Left cardiac atrium (tissue), 4 donors: ENCODE data around the gene PLXNB2. TPM values are rescaled to one million over a fixed set of nuclear protein-coding genes. Genes with fewer than 3 reads are reported as not detected.
"Not testable (repeated sequence)": the region's sequence is repeated elsewhere in the genome, so short reads cannot be mapped to it uniquely, and the experiment has no call there.

Source experiments
- ATAC-seq, 2 donors: fragments of 200-7000 bp; cut with Tn5 transposase; one replicate each; pipeline ENCODE4 v1.9.1; 2020; ENCODE audit warnings: mild to moderate bottlenecking in 2 of 2, moderate library complexity in 2 of 2
- DNase-seq: peaks from one replicate; pipeline ENCODE4 v3.0.0-alpha.2; 2020
- intact Hi-C, 2 donors: fragments of 100-400 bp; cut with DNase I; formaldehyde crosslinking; loops; one replicate each; pipeline versions ENCODE4 v1.14.1 to v1.15.1; 2022 to 2023
- total RNA-seq, 2 donors: library from RNA; stranded (reverse); fragmentation: NEBNext Ultra II Directional; extraction: Animal tissue kit (Norgen Biotek cat#: 25700); gene quantifications; one replicate each; pipeline ENCODE4 v1.2.1, GENCODE V29; 2021
- donor health status: DM: no; HTN: yes; CAD: no.
- donor health status: DM: no; HTN: yes; CAD: no; lungs with severe emphysema.
- donor health status: DM: yes; HTN: yes; CAD: no.
- donor health status: Dilated cardiomyopathy.

The PLXNB2 gene
- total RNA-seq, 2 donors from 2014 or later: 76.2 to 91.5 TPM

- DNase-seq: no peak
These were observed 21.2 kb downstream of the PLXNB2 start for GRCh38 chr22:50286275-50286674.

GRCh38 chr22:50285568-50286229 lies 21.7 kb downstream of the PLXNB2 start:
- intact Hi-C loops: no loop called here

More at GRCh38 chr22:50286275-50286674, 21.2 kb downstream of the PLXNB2 start:
- no peak for ATAC-seq
- intact Hi-C loops: no loop called here

GRCh38 chr22:50284479-50284878 lies 23.0 kb downstream of the PLXNB2 start:
- DNase-seq (no peak), ATAC-seq (no peak)
- intact Hi-C loops: no loop called here

More at GRCh38 chr22:50285568-50286229, 21.7 kb downstream of the PLXNB2 start:
- DNase-seq (no peak), ATAC-seq (no peak)

DNA sequence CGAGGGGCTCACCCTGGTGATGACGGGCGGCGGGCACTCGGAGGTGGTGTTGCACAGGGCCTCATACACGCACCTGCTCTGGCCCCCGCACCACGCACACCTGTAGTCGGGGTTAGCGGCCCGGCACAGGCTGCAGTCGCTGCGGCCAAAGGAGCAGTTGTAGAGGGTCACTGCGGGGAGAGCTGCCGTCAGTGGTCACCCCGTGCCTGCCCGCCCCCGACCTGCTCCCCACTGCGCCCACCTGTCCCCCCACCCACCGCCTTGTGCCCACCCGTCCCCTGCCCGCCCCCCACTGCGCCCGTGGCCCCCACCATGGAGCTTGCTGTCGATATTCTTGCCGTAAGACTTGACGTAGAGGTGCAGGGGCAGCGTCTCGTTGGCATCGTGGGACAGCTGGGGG lies 23.6 kb downstream of the PLXNB2 start:
- intact Hi-C loops: no loop called here

DNA sequence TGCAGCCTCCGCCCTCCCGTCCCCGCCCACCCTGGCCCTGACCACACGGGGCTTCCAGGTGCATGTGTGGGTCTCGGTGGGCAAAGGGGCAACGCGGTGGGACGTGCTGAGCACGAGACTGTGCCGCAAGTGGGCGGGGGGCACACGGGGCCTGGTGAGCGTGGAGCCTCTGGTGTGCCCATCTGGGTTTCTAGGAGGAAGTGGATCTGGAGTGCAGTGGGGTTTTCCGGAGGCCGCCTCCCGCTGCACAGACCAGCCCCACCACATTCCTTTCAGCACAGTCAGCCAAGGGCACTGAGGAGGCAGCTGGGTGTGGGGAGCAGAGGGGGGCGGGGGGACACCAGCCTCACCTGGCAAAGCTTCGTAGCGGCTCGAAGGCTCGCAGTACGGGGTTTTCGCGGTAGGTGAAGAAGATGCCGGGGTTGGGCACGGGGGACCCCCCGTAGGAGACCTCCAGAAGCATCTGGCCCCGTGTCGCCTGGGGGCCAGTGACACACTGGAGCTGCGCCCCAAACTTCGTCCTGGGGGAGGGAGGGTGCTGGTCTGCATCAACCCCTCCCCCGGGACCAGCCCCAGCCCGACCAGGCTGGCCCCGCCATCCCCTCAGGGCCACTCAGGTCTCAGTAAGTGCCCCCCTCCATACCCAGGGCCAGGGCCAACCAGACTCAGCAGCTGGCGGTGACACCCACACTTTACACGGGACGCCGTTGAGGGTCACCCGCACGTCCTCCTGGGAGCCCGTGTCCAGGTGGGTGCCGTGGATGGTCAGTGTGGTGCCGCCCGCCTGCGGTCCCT lies 24.9 kb downstream of the PLXNB2 start:
- ATAC-seq (peak; percentile 57 to 67), DNase-seq (no peak)
- intact Hi-C loops: no loop called here

More for the DNA sequence above, 23.6 kb downstream of the PLXNB2 start:
- ATAC-seq: no peak
- no peak for DNase-seq

DNA sequence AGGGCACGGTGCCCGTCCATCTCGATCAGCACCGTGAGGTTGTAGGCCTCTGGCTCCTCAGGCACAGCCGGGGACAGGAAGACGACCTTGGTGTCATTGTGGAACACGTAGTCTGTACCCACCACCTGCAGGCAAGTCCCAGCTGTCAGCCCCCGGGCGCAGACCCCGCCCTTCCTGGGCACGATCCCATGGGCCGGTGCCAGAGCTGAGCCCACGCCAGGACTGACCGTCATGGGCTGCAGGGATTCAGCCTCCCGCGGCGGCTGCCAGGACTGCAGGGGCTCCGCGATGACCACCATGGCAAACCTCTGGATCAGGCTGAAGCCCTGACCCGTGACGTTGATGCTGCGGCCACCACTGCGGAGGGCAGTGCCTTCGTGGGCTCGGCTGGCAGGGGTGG lies 25.5 kb downstream of the PLXNB2 start:
- DNase-seq (no peak), ATAC-seq (peak; percentile 64 to 69)
- intact Hi-C loops: no loop called here

GRCh38 chr22:50281384-50281760 lies 26.1 kb downstream of the PLXNB2 start:
- DNase-seq: no peak
- ATAC-seq: no peak
- intact Hi-C loops: no loop called here

GRCh38 chr22:50280708-50281383 lies 26.6 kb downstream of the PLXNB2 start:
- DNase-seq: no peak
- intact Hi-C loops: no loop called here
- no peak for ATAC-seq

GRCh38 chr22:50280022-50280707 lies 27.3 kb downstream of the PLXNB2 start:
- intact Hi-C loops: no loop called here
- no peak for ATAC-seq
- DNase-seq: no peak

DNA sequence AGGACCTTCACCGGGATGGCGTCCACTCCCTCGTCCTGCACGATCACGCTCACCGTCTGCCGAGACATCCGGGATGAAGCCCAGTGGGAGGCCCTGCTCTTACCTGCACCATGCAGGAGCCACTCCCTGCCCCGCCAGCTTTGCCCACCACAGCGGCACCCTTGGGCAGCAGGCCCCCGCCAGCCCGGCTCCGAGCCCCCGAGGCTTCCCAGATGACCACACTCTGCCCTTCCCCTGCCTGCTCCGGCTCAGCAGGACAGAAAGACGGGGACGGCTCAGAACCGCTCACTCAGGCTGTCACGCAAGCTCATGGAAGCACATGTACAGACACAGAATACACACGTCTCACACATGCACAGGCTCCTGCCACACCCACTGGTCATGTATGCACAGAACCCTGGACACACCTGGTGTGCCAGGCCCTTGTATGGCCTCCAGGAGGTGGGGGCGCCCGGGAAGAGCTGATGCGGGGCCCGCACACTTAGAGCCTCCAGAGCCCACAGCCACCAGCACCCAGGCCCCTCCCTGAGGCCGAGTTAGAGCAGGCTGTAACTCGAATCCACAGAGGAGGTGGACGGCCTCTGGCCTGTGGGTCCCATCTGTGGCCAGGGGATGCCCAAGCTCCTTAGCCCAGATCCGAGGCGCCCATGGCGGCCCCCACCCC lies 28.4 kb downstream of the PLXNB2 start:
- intact Hi-C loops: loop anchor here (5.0 kb wide), 2 partner anchors 48 to 63 kb away; partner anchors contain the start of genes DENND6B (in 1 of the 2) and PPP6R2 (in 1 of the 2)
- DNase-seq: no peak
- no peak for ATAC-seq

- DNase-seq (no peak), ATAC-seq (no peak)
- intact Hi-C loops: loop anchor here (5.0 kb wide), 2 partner anchors 49 to 64 kb away; partner anchors contain the start of genes DENND6B (in 1 of the 2) and PPP6R2 (in 1 of the 2)
These were observed 29.0 kb downstream of the PLXNB2 start for GRCh38 chr22:50278461-50278860.

GRCh38 chr22:50277761-50278160 lies 29.7 kb downstream of the PLXNB2 start:
- DNase-seq (no peak), ATAC-seq (no peak)
- intact Hi-C loops: loop anchor here (2.0 to 5.0 kb wide), 3 partner anchors 47 to 65 kb away; partner anchors contain the start of genes DENND6B (in 1 of the 2) and PPP6R2 (in 1 of the 2)

DNA sequence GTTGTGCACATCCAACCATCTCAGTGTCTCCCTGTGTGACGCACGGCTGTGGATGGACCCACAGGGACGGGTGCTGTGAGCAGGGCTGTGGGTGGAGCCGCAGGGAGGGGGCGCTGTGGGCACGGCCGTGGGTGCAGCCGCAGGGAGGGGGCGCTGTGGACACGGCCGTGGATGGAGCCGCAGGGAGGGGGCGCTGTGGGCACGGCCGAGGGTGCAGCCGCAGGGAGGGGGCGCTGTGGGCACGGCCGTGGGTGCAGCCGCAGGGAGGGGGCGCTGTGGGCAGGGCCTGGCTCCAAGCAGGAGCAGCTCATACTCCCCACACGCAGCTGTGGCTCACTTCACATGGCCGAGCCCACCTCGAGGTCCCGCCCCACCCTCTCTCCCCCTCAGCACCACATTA lies 31.3 kb downstream of the PLXNB2 start:
- intact Hi-C loops: loop anchor here (2.0 to 5.0 kb wide), 3 partner anchors 49 to 66 kb away; partner anchors contain the start of genes DENND6B (in 1 of the 2) and PPP6R2 (in 1 of the 2)
- DNase-seq (peak; percentile 73), ATAC-seq (peak; percentile 79 to 84)

DNA sequence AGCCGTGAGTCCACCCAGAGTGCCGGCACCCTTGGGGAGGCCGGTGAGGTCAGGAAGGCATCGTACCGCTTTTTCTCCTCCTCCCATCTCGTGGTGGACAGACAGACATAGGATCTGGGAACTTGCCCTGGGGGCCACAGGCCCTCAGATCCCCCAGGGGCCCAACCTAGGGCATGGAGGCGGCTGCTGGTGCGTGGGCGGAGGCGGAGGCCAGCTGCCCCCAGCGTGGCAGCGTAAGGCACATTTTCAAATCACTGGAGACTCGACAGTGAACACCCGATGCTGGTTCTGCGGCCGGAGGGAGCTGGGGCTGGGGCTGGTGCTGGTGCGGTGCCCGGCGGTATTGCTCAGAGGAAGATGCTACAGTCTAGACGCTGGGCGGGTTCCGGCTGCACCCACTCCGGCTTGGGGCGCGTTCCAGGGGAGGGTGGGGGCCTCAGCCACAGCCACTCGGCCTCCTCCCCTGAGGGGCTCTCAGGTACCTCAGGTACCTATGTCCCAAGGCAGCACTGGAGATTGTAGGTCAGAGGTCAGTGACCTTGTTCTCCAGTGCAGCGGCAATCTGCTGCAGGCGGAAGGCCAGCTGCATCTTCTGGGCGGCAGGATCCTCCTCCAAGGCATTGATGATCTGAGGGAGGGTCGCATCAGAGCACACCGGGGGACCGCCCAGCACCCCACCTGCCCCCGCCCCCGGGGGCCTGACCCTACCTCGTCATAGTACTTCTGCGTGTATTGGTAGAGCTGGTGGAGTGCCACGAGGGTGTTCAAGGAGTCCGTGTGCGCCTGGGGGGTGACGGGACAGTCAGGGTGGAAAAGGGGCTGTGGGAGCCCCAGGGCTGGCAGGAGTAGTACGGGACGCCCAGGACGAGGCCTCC lies 32.0 kb downstream of the PLXNB2 start:
- DNase-seq (no peak), ATAC-seq (no peak)
- intact Hi-C loops: loop anchor here (2.0 to 5.0 kb wide), 3 partner anchors 49 to 67 kb away; partner anchors contain the start of genes DENND6B (in 1 of the 2) and PPP6R2 (in 1 of the 2)

DNA sequence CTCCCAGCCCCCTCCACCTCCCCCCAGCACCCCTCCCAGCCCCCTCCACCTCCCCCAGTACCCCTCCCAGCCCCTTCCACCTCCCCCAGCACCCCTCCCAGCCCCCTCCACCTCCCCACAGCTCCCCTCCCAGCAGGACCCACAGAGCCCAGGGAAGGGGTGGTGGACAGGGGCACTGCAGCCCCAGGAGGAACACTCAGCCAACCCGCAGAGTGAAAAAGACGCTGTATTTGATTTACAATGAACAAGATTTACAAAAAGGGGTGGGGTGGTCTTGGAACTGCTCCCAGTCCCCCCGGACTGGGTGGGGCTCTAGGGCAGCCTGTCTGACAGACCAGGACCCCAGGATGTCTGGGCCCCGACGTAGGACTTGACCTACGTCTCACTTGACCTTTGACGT lies 32.7 kb downstream of the PLXNB2 start:
- intact Hi-C loops: loop anchor here (5.0 kb wide), 2 partner anchors 53 to 68 kb away; partner anchors contain the start of genes DENND6B (in 1 of the 2) and PPP6R2 (in 1 of the 2)
- DNase-seq (no peak), ATAC-seq (no peak)

DNA sequence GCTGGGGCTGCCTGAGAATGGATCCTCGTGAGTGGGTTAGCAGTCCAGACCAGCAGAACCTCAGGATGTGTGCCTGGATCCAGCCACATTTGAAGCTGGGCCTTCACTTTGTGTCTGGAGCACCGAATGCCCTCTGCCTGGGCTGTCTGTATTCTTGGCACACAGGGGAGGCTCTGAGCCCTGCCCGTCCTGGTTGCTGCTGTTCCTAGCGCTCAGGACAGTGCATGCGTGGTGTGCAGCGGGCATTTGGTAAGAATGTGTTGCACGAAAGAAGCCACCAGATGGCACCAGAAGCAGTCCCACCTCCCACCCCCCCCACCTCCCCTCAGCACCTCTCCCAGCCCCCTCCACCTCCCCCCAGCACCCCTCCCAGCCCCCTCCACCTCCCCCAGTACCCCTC lies 33.1 kb downstream of the PLXNB2 start:
- peak; percentile 3 to 12 for ATAC-seq
- intact Hi-C loops: no loop called here
- peak; percentile 61 for DNase-seq

DNA sequence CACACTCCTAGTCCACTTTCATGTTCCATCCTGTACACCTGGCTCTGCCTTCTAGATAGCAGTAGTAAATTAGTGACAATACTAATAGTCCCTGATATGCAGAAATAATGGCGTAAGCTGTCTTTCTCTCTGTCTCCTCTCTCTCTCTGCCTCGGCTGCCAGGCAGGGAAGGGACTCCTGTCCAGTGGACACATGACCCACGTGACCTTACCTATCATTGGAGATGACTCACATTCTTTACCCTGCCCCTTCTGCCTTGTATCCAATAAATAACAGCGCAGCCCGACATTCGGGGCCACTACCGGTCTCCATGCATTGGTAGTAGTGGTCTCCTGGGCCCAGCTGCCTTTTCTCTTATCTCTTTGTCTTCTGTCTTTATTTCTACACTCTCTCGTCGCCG lies 33.7 kb downstream of the PLXNB2 start:
- intact Hi-C loops, ATAC-seq, DNase-seq: not testable (repeated sequence)
